Measurements from ENCODE around the gene FZD7. TPM values are rescaled to one million over a fixed set of nuclear protein-coding genes. Genes with fewer than 3 reads are reported as not detected.

Gene FZD7
- total RNA-seq, 1 donor from 2014 or later = 79.4 TPM

GRCh38 chr2:202072226-202072625 lies 38.6 kb downstream of the FZD7 start:
- H3K4me1 ChIP-seq = peaks cover 11% of the 10 kb centered on the region
- peaks cover 50% of the 10 kb centered on the region for H3K4me1 Mint-ChIP-seq
- DNase-seq (ENCODE audit: low spot score) = peak; percentile 61
- H3F3A ChIP-seq (ENCODE audit: low read depth) = no peaks in the 10 kb centered on the region
- no peak for TF ChIP-seq EZH2phosphoT487 (IDR thresholded peaks at IDR 0.05)
- peak; percentile 59 for TF ChIP-seq CTCF (IDR thresholded peaks at IDR 0.05)
- H3K27me3 Mint-ChIP-seq (ENCODE audit: insufficient read depth, low read depth) = no peaks in the 10 kb centered on the region
- H4K20me1 ChIP-seq (ENCODE audit: low read depth) = peaks cover 6% of the 10 kb centered on the region
- peak overlapping the region; percentile 65 for H3K27ac Mint-ChIP-seq
- H3K36me3 ChIP-seq = no peaks in the 10 kb centered on the region
- H3K27ac ChIP-seq = no peak overlapping the region
- no peaks in the 10 kb centered on the region for H3K9me3 ChIP-seq (ENCODE audit: low read depth)
- H3K9ac ChIP-seq = no peak overlapping the region
- peaks cover 3% of the 10 kb centered on the region for H3K36me3 Mint-ChIP-seq
- no peaks in the 10 kb centered on the region for H3K27me3 ChIP-seq
- no peak overlapping the region for H2AFZ ChIP-seq (replicated peaks)
- no peaks in the 10 kb centered on the region for H3K79me2 ChIP-seq (ENCODE audit: low read depth)
- H3K9me3 Mint-ChIP-seq = no peaks in the 10 kb centered on the region
- H3K4me3 Mint-ChIP-seq = no peak overlapping the region
- H3K4me2 ChIP-seq = no peak overlapping the region
- no peak overlapping the region for H3K4me3 ChIP-seq

GRCh38 chr2:202072737-202073401 lies 39.2 kb downstream of the FZD7 start, which contains the start of gene KIAA2012:
KIAA2012 (plus strand) TSS chr2:202073255; CDS start chr2:202073628, 373 bp downstream.
- H3K36me3 Mint-ChIP-seq = peaks cover 3% of the 10 kb centered on the region
- Histone ChIP-seq H2AFZ (replicated peaks) (no peak within 1 kb of the TSS), H3K9ac (no peak within 1 kb of the TSS), H3K4me3 (no peak within 1 kb of the TSS), H3K79me2 (ENCODE audit: low read depth) (no peaks in the 10 kb centered on the region), H3K27me3 (no peaks in the 10 kb centered on the region), H4K20me1 (ENCODE audit: low read depth) (peaks cover 6% of the 10 kb centered on the region), H3K4me2 (no peak within 1 kb of the TSS), H3F3A (ENCODE audit: low read depth) (no peaks in the 10 kb centered on the region), H3K27ac (no peak within 1 kb of the TSS), H3K36me3 (no peaks in the 10 kb centered on the region), H3K4me1 (peaks cover 11% of the 10 kb centered on the region), H3K9me3 (ENCODE audit: low read depth) (no peaks in the 10 kb centered on the region)
- TF ChIP-seq EZH2phosphoT487 (IDR thresholded peaks at IDR 0.05) (no peak), CTCF (IDR thresholded peaks at IDR 0.05) (no peak), EZH2 (IDR thresholded peaks at IDR 0.05) (no peak)
- H3K27me3 Mint-ChIP-seq (ENCODE audit: insufficient read depth, low read depth) = no peaks in the 10 kb centered on the region
- H3K4me1 Mint-ChIP-seq = peaks cover 47% of the 10 kb centered on the region
- H3K9me3 Mint-ChIP-seq = no peaks in the 10 kb centered on the region
- peak within 1 kb of the TSS; percentile 87 for H3K27ac Mint-ChIP-seq
- H3K4me3 Mint-ChIP-seq = no peak within 1 kb of the TSS
- DNase-seq (ENCODE audit: low spot score) = peak; percentile 56

GRCh38 chr2:202074324-202074723 lies 40.7 kb downstream of the FZD7 start:
- Histone ChIP-seq H3K4me1 (peaks cover 11% of the 10 kb centered on the region), H3K4me3 (no peak overlapping the region), H3K36me3 (no peaks in the 10 kb centered on the region), H3K9ac (no peak overlapping the region), H3K27me3 (no peaks in the 10 kb centered on the region), H3F3A (ENCODE audit: low read depth) (no peaks in the 10 kb centered on the region), H3K4me2 (no peak overlapping the region), H3K79me2 (ENCODE audit: low read depth) (no peaks in the 10 kb centered on the region), H2AFZ (replicated peaks) (no peak overlapping the region), H3K9me3 (ENCODE audit: low read depth) (no peaks in the 10 kb centered on the region), H4K20me1 (ENCODE audit: low read depth) (peaks cover 6% of the 10 kb centered on the region), H3K27ac (no peak overlapping the region)
- Mint-ChIP-seq H3K36me3 (peaks cover 3% of the 10 kb centered on the region), H3K4me3 (no peak overlapping the region), H3K27ac (no peak overlapping the region), H3K9me3 (no peaks in the 10 kb centered on the region), H3K27me3 (ENCODE audit: insufficient read depth, low read depth) (no peaks in the 10 kb centered on the region), H3K4me1 (peaks cover 35% of the 10 kb centered on the region)
- TF ChIP-seq EZH2 (IDR thresholded peaks at IDR 0.05) (no peak), EZH2phosphoT487 (IDR thresholded peaks at IDR 0.05) (no peak), CTCF (IDR thresholded peaks at IDR 0.05) (no peak)
- DNase-seq (ENCODE audit: low spot score) = no peak

Data from neural progenitor cell (in vitro differentiated cells).